ENCODE data around the gene IFI30.

DNA sequence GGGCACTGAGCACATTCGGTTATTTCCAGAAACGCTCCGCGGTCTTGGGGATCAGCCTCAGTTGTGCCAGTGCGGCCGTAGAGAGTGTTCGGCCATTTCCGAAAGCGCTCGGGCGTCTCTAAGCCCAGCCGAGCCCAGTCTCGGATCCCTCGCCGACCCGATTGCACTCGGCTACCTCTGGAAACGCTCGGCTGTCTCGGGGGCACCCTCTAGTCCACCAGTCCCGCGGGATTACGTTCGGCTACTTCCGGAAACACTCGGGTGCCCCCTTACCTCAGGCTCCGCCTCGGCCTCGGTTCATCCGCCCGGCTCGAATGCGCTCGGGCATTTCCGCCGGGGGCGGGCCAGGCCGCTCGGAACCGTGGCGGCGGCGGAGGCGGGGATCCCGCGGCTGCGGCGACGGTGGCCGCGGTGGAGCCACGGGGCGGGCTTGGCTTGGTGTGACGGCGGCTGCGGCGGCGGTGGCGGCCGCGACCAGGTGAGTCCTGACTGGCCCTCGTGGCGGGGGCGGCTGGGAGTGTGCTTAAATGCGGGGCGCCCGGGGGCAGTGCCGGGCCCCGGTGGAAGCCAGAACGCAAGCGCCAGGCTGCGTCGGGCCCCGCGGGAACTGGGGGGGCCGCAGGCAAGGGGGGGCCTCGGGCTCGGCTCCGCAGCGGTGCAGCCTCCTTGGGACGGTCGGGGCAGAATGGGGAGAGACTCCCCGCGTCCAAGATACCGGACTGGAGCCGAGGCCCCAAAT is 20.6 kb upstream of the IFI30 start, which contains the start of gene PIK3R2:
- TF ChIP-seq CTCF (IDR thresholded peaks at IDR 0.05) (peak in 1 of 3 experiments; percentile 2), POLR2A (IDR thresholded peaks at IDR 0.05; ENCODE audit: low read depth) (peak; percentile 13), POLR2AphosphoS5 (IDR thresholded peaks at IDR 0.05) (peak; percentile 63 to 76)
